Neural progenitor cell (in vitro differentiated cells): ENCODE results near the gene KMT5C. TPM values are rescaled to one million over a fixed set of nuclear protein-coding genes. Genes with fewer than 3 reads are reported as not detected.

ENCODE experiments used
- DNase-seq: peaks from one replicate; pipeline ENCODE4 v3.0.0-alpha.2; 2016; ENCODE audit warnings: low spot score
- H2AFZ ChIP-seq: fragments of 200-600 bp; sonication (generic); replicated peaks from 2 replicates; pipeline ENCODE4 v1.6.1; 2016; ENCODE audit warnings: antibody characterized with exemption
- H3F3A ChIP-seq: fragments of 200-600 bp; sonication (generic); 2 replicates; pipeline ENCODE4 v1.6.1; 2016; ENCODE audit warnings: antibody characterized with exemption, low read depth
- H3K27ac ChIP-seq: fragments of 200-600 bp; sonication (generic); 2 replicates; pipeline ENCODE4 v1.5.1; 2016; ENCODE audit warnings: mild to moderate bottlenecking
- H3K27me3 ChIP-seq: fragments of 200-600 bp; sonication (generic); 2 replicates; pipeline ENCODE4 v1.6.1; 2016; ENCODE audit warnings: mild to moderate bottlenecking, moderate library complexity
- H3K36me3 ChIP-seq: fragments of 200-600 bp; sonication (generic); 2 replicates; pipeline ENCODE4 v1.5.1; 2016
- H3K4me1 ChIP-seq: fragments of 200-600 bp; sonication (generic); 2 replicates; pipeline ENCODE4 v1.6.1; 2016; ENCODE audit warnings: mixed run types
- H3K4me2 ChIP-seq: fragments of 200-600 bp; sonication (generic); 2 replicates; pipeline ENCODE4 v1.6.1; 2016
- H3K4me3 ChIP-seq: fragments of 200-600 bp; sonication (generic); 2 replicates; pipeline ENCODE4 v1.5.1; 2016
- H3K79me2 ChIP-seq: fragments of 200-600 bp; sonication (generic); 2 replicates; pipeline ENCODE4 v1.6.1; 2016; ENCODE audit warnings: low read depth
- H3K9ac ChIP-seq: fragments of 200-600 bp; sonication (generic); 2 replicates; pipeline ENCODE4 v1.6.1; 2016
- H3K9me3 ChIP-seq: fragments of 200-600 bp; sonication (generic); 2 replicates; pipeline ENCODE4 v1.5.1; 2016; ENCODE audit warnings: low read depth
- H4K20me1 ChIP-seq: fragments of 200-600 bp; sonication (generic); 2 replicates; pipeline ENCODE4 v1.6.1; 2016; ENCODE audit warnings: low read depth
- H3K27ac Mint-ChIP-seq: 3 replicates; pipeline ENCODE4 v1.8.0; 2021; ENCODE audit warnings: mixed read lengths
- H3K27me3 Mint-ChIP-seq: 2 replicates; pipeline ENCODE4 v1.8.0; 2022; ENCODE audit warnings: low read depth, mild to moderate bottlenecking, inconsistent platforms, moderate library complexity, mixed read lengths; ENCODE audit not compliant: insufficient read depth
- H3K36me3 Mint-ChIP-seq: 3 replicates; pipeline ENCODE4 v1.8.0; 2021; ENCODE audit warnings: mixed read lengths
- H3K4me1 Mint-ChIP-seq: 3 replicates; pipeline ENCODE4 v1.8.0; 2021; ENCODE audit warnings: mixed read lengths
- H3K4me3 Mint-ChIP-seq: 3 replicates; pipeline ENCODE4 v1.8.0; 2021; ENCODE audit warnings: mild to moderate bottlenecking, moderate library complexity, mixed read lengths
- H3K9me3 Mint-ChIP-seq: 3 replicates; pipeline ENCODE4 v1.8.0; 2020; ENCODE audit warnings: mixed read lengths
- CTCF ChIP-seq: fragments of 200-600 bp; sonication (generic); IDR thresholded peaks from 2 replicates; pipeline ENCODE4 v1.5.1; 2017; ENCODE audit warnings: antibody characterized with exemption, mild to moderate bottlenecking
- EZH2 ChIP-seq: fragments of 200-600 bp; sonication (generic); IDR thresholded peaks from 2 replicates; pipeline ENCODE4 v1.6.1; 2017; ENCODE audit warnings: antibody characterized with exemption, mild to moderate bottlenecking, moderate library complexity
- EZH2phosphoT487 ChIP-seq: fragments of 200-600 bp; sonication (generic); IDR thresholded peaks from 2 replicates; pipeline ENCODE4 v1.6.1; 2017; ENCODE audit warnings: antibody characterized with exemption
- total RNA-seq: library from RNA; depleted of rRNA; stranded (reverse); fragments of >200 nt; gene quantifications from 2 replicates; pipeline ENCODE4 v1.2.3, GENCODE V29; 2015; ENCODE audit warnings: low replicate concordance

KMT5C gene
- total RNA-seq, 1 donor from 2014 or later: 21.1 TPM

DNA sequence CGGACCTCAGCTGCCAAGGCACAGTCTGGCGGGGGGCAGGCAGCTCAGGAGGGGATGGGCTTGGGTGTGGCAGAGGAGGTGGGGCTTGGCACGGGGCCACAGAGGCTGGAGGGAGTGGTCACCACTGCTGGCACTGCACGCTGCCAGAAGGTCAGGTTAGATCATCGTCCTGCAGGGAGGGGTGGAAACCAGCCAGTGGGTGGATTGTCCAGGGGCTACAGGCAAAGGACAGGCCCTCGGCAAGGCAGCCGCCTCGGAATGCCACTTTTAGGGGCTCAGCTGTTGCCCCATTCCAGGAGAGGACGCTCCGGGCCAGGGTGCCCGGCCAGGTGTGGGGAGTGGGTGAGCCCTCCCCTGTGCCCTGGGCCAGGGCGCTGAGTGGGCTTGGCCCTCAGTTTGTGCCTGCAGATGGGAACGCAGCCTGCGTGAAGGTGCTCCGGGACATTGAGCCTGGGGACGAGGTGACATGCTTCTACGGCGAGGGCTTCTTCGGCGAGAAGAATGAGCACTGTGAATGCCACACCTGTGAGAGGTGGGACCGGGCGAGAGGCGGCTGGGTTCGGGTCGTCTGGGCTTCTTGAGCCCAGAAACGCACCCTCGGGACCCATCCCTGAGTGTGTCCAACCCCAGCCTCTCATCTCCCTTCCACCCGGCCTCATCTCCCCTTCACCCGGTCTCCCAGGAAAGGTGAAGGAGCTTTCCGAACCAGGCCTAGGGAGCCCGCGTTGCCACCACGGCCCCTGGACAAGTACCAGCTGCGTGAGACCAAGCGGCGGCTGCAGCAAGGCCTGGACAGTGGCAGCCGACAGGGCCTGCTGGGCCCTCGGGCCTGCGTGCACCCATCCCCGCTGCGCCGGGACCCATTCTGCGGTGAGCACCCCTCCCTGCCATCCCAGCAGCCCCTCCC lies 6.4 kb downstream of the KMT5C start:
- H3K4me3 Mint-ChIP-seq: no peak overlapping the region
- Histone ChIP-seq H4K20me1 (peaks cover 63% of the 10 kb centered on the region), H2AFZ (no peak overlapping the region), H3K79me2 (peaks cover 13% of the 10 kb centered on the region), H3K27me3 (peaks cover under 1% of the 10 kb centered on the region), H3K36me3 (no peaks in the 10 kb centered on the region), H3K4me3 (no peak overlapping the region), H3K9me3 (no peaks in the 10 kb centered on the region), H3K27ac (no peak overlapping the region), H3K9ac (no peak overlapping the region), H3K4me2 (no peak overlapping the region), H3K4me1 (peaks cover 29% of the 10 kb centered on the region), H3F3A (peaks cover 28% of the 10 kb centered on the region)
- TF ChIP-seq EZH2phosphoT487 (no peak), EZH2 (no peak), CTCF (no peak)
- DNase-seq: no peak
- no peaks in the 10 kb centered on the region for H3K9me3 Mint-ChIP-seq
- peaks cover 5% of the 10 kb centered on the region for H3K27me3 Mint-ChIP-seq
- peaks cover 8% of the 10 kb centered on the region for H3K36me3 Mint-ChIP-seq
- peaks cover 33% of the 10 kb centered on the region for H3K4me1 Mint-ChIP-seq
- no peak overlapping the region for H3K27ac Mint-ChIP-seq

- H3K36me3 Mint-ChIP-seq: peaks cover 3% of the 10 kb centered on the region
Observed at GRCh38 chr19:55346725-55347441, 7.2 kb downstream of the KMT5C start.

GRCh38 chr19:55347442-55348009 lies 7.8 kb downstream of the KMT5C start:
- Histone ChIP-seq H4K20me1 (peaks cover 50% of the 10 kb centered on the region), H3K27me3 (peaks cover 15% of the 10 kb centered on the region), H3K4me3 (no peak overlapping the region), H3F3A (peaks cover 28% of the 10 kb centered on the region), H3K4me2 (peak overlapping the region; percentile 69), H3K9me3 (no peaks in the 10 kb centered on the region), H3K79me2 (no peaks in the 10 kb centered on the region), H3K4me1 (peaks cover 21% of the 10 kb centered on the region), H2AFZ (no peak overlapping the region), H3K36me3 (no peaks in the 10 kb centered on the region), H3K27ac (no peak overlapping the region), H3K9ac (no peak overlapping the region)
- peaks cover 3% of the 10 kb centered on the region for H3K36me3 Mint-ChIP-seq
- peaks cover 28% of the 10 kb centered on the region for H3K4me1 Mint-ChIP-seq
- no peak overlapping the region for H3K4me3 Mint-ChIP-seq
- no peak for DNase-seq
- H3K27ac Mint-ChIP-seq: peak overlapping the region; percentile 46
- H3K9me3 Mint-ChIP-seq: no peaks in the 10 kb centered on the region
- TF ChIP-seq CTCF (no peak), EZH2 (no peak), EZH2phosphoT487 (no peak)
- H3K27me3 Mint-ChIP-seq: peaks cover 13% of the 10 kb centered on the region

More at GRCh38 chr19:55346725-55347441, 7.2 kb downstream of the KMT5C start:
- Histone ChIP-seq H3K9me3 (no peaks in the 10 kb centered on the region), H3K79me2 (peaks cover 6% of the 10 kb centered on the region), H3K9ac (no peak overlapping the region), H3K36me3 (no peaks in the 10 kb centered on the region), H4K20me1 (peaks cover 57% of the 10 kb centered on the region), H2AFZ (no peak overlapping the region), H3K4me2 (no peak overlapping the region), H3F3A (peaks cover 28% of the 10 kb centered on the region), H3K27ac (no peak overlapping the region), H3K27me3 (peaks cover 8% of the 10 kb centered on the region), H3K4me3 (no peak overlapping the region), H3K4me1 (peaks cover 23% of the 10 kb centered on the region)
- Mint-ChIP-seq H3K9me3 (no peaks in the 10 kb centered on the region), H3K27me3 (peaks cover 8% of the 10 kb centered on the region), H3K4me3 (no peak overlapping the region), H3K4me1 (peaks cover 27% of the 10 kb centered on the region), H3K27ac (no peak overlapping the region)
- DNase-seq: no peak
- TF ChIP-seq EZH2phosphoT487 (no peak), EZH2 (no peak), CTCF (no peak)
